ENCODE data around the gene FNDC3B. TPM values are rescaled to one million over a fixed set of nuclear protein-coding genes. Genes with fewer than 3 reads are reported as not detected.

The FNDC3B gene
- total and polyA plus RNA-seq, 2 of the 8 experiments (the other 6 are each of a cell fraction or from before 2014, with no cell fraction given), result 14.1 to 44.4 TPM

DNA sequence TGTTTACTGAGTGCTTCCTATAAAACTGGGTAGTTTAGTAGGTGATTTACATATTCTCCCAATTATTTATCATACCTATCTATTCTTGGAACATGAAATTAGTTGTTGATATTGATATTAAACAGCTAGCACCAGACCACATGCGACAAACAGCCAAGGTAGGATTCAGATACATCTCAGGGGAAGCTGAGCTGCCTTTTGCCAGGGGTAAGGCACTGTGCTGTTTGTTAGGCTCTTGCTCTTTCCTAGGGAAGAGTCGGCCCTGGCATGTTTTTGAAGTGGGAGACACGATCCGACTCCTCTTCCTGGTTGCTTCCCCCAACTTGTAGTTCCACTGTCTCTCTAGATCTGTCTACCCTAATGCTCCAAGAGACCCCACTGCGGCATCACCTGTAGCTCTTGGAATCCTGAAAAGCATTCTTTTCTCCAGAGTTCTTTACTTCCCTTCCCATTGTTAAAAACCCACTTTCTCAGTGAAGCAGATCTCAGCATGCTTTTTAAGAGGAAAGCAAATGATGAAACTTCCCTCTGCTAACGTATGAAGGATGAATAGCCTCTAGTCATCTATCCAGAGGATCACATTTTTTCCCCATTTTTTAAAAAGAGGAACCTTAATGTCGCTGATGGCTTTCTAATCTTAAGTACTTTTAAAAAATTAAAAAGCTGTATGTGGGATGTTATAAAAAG lies 270.5 kb downstream of the FNDC3B start (continued):
- TF ChIP-seq CEBPB (IDR thresholded peaks at IDR 0.05; ENCODE audit: low read depth, low read length) (no peak), BCL11A (IDR thresholded peaks at IDR 0.05; ENCODE audit: low read depth in 2 of 2, low read length in 2 of 2) (no peak), TAF7 (optimal IDR thresholded peaks at IDR 0.05; ENCODE audit: borderline replicate concordance, low read depth, low read length) (no peak), SP1 (IDR thresholded peaks at IDR 0.05; ENCODE audit: low read depth, low read length) (no peak), GTF2F1 (IDR thresholded peaks at IDR 0.05; ENCODE audit: borderline replicate concordance, low read depth, low read length) (no peak), CBX5 (IDR thresholded peaks at IDR 0.05; ENCODE audit: low read depth, low read length) (no peak)
